Suprapubic skin (tissue), 4 donors: ENCODE results near the gene RNFT2.

Experiments
- EP300 ChIP-seq: sonication (generic); formaldehyde crosslinking; IDR thresholded peaks from one replicate; pipeline ENCODE4 v1.6.1; 2017; ENCODE audit warnings: antibody characterized with exemption
- POLR2A ChIP-seq, 2 donors: fragments of 450-650 bp; IDR thresholded peaks; one replicate each; pipeline ENCODE4 v1.6.1; 2017; ENCODE audit warnings: antibody characterized with exemption in 2 of 2, mild to moderate bottlenecking in 2 of 2, moderate library complexity in 2 of 2
- POLR2AphosphoS5 ChIP-seq, 3 donors: sonication (generic); formaldehyde crosslinking; IDR thresholded peaks; one replicate each; pipeline ENCODE4 v1.6.1; 2017; ENCODE audit warnings: antibody characterized with exemption in 3 of 3
- TF ChIP-seq, protein P1 (sequence below), 2 donors: fragments of 200-600 bp in 1 of 2; fragments of 450-650 bp in 1 of 2; sonication (generic) in 1 of 2; IDR thresholded peaks; one replicate each; pipeline ENCODE4 v1.5.1; 2016 to 2019; ENCODE audit warnings: antibody characterized with exemption in 2 of 2, mild to moderate bottlenecking in 1 of 2, moderate library complexity in 1 of 2

DNA sequence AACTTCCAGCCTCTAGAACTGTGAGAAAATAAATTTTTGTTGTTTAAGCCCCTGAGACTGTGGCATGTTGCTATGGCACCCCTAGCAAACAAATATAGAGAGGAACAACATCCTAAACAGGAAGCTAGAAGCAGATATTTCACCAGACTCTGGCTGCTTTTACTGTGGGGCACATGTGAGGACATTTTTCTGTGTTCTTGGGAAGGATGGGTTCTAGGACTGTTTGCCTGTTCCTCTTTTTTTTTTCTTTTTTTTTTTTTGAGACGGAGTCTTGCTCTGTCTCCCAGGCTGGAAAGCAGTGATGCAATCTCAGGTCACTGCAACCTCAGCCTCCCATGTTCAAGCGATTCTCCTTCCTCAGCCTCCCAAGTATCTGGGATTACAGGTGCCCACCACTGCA, 147.4 kb downstream of the RNFT2 start:
- TF ChIP-seq POLR2AphosphoS5 (IDR thresholded peaks at IDR 0.05): no peak
- TF ChIP-seq, protein P1, sequence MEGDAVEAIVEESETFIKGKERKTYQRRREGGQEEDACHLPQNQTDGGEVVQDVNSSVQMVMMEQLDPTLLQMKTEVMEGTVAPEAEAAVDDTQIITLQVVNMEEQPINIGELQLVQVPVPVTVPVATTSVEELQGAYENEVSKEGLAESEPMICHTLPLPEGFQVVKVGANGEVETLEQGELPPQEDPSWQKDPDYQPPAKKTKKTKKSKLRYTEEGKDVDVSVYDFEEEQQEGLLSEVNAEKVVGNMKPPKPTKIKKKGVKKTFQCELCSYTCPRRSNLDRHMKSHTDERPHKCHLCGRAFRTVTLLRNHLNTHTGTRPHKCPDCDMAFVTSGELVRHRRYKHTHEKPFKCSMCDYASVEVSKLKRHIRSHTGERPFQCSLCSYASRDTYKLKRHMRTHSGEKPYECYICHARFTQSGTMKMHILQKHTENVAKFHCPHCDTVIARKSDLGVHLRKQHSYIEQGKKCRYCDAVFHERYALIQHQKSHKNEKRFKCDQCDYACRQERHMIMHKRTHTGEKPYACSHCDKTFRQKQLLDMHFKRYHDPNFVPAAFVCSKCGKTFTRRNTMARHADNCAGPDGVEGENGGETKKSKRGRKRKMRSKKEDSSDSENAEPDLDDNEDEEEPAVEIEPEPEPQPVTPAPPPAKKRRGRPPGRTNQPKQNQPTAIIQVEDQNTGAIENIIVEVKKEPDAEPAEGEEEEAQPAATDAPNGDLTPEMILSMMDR (IDR thresholded peaks at IDR 0.05): no peak
- TF ChIP-seq EP300: no peak
- no peak for TF ChIP-seq POLR2A (IDR thresholded peaks at IDR 0.05)
